HG02885 (cell line): ENCODE measurements around the gene OR4S2.
A peak's percentile ranks its signal among the peaks of the same experiment; 100 is the strongest.

Source experiments
- ATAC-seq: cut with Tn5 transposase; IDR thresholded peaks from one replicate; pipeline ENCODE4 v1.9.1; 2021; ENCODE audit warnings: mild to moderate bottlenecking; ENCODE audit not compliant: unreplicated experiment, poor library complexity

OR4S2 gene

GRCh38 chr11:55648027-55648426 is at the start of gene OR4S2:
Gene OR4S2, plus strand, starts transcription at chr11:55648327. Its CDS starts 2,577 bp downstream, at chr11:55650904.
- no peak for ATAC-seq

GRCh38 chr11:55607545-55607944 is 40.6 kb upstream of the OR4S2 start, which contains the start of gene OR4C11:
Gene OR4C11, minus strand, starts transcription at chr11:55607645. Its CDS starts 3,272 bp downstream, at chr11:55604373.
- no peak for ATAC-seq

GRCh38 chr11:55624531-55624930 is 23.6 kb upstream of the OR4S2 start:
- no peak for ATAC-seq

- no peak for ATAC-seq
Measured at GRCh38 chr11:55634813-55635212, 13.3 kb upstream of the OR4S2 start, which contains the start of gene OR4P4. Gene OR4P4, plus strand, starts transcription at chr11:55635113.

GRCh38 chr11:55652560-55652959 is 4.4 kb downstream of the OR4S2 start:
- no peak for ATAC-seq

- no peak for ATAC-seq
Measured at GRCh38 chr11:55655096-55655495, 7.0 kb downstream of the OR4S2 start.

- ATAC-seq, result peak; percentile 98
Measured at GRCh38 chr11:55658031-55658573, 10.0 kb downstream of the OR4S2 start.

GRCh38 chr11:55658608-55659007 is 10.5 kb downstream of the OR4S2 start:
- ATAC-seq, result peak; percentile 26

- no peak for ATAC-seq
Measured at GRCh38 chr11:55661901-55662300, 13.8 kb downstream of the OR4S2 start, which contains the start of gene OR4C6. Gene OR4C6, plus strand, starts transcription at chr11:55662201. Its CDS starts 2,966 bp downstream, at chr11:55665167.

GRCh38 chr11:55669376-55669775 is 21.2 kb downstream of the OR4S2 start:
- no peak for ATAC-seq

GRCh38 chr11:55673860-55674259 is 25.7 kb downstream of the OR4S2 start:
- ATAC-seq, result no peak

GRCh38 chr11:55697817-55698216 is 49.7 kb downstream of the OR4S2 start:
- ATAC-seq, result peak; percentile 94

GRCh38 chr11:55701429-55701828 is 53.3 kb downstream of the OR4S2 start:
- ATAC-seq, result no peak
